Chondrocyte (in vitro differentiated cells): Measurements from ENCODE around the gene GRID2. TPM values are rescaled to one million over a fixed set of nuclear protein-coding genes. Genes with fewer than 3 reads are reported as not detected.

Experiments
- DNase-seq: peaks from one replicate; pipeline ENCODE4 v3.0.0; 2021; ENCODE audit warnings: mixed read lengths, low spot score
- H3K27ac Mint-ChIP-seq: one replicate; pipeline ENCODE4 v1.8.0; 2021; ENCODE audit warnings: mild to moderate bottlenecking, moderate library complexity, mixed read lengths; ENCODE audit not compliant: unreplicated experiment
- H3K27me3 Mint-ChIP-seq: 2 replicates; pipeline ENCODE4 v1.8.0; 2021; ENCODE audit warnings: low read depth, mixed read lengths
- H3K36me3 Mint-ChIP-seq: 2 replicates; pipeline ENCODE4 v1.8.0; 2021; ENCODE audit warnings: low read depth, mixed read lengths
- H3K4me1 Mint-ChIP-seq: 2 replicates; pipeline ENCODE4 v1.8.0; 2021; ENCODE audit warnings: low read depth, mild to moderate bottlenecking, mixed read lengths
- H3K4me3 Mint-ChIP-seq: one replicate; pipeline ENCODE4 v1.8.0; 2021; ENCODE audit warnings: mild to moderate bottlenecking, moderate library complexity, mixed read lengths; ENCODE audit not compliant: unreplicated experiment
- H3K9me3 Mint-ChIP-seq: 2 replicates; pipeline ENCODE4 v1.8.0; 2021; ENCODE audit warnings: low read depth, mixed read lengths
- total RNA-seq: library from RNA; stranded (reverse); gene quantifications from 3 replicates; pipeline ENCODE4 v1.2.1, GENCODE V29; 2021
- TF ChIP-seq, protein P1 (sequence below): fragments of 200-600 bp; sonication (generic); IDR thresholded peaks from 2 replicates; pipeline ENCODE4 v1.5.0; 2021; ENCODE audit warnings: antibody characterized with exemption, mild to moderate bottlenecking, moderate library complexity

Gene GRID2
- total RNA-seq, 1 donor from 2014 or later = not detected

DNA sequence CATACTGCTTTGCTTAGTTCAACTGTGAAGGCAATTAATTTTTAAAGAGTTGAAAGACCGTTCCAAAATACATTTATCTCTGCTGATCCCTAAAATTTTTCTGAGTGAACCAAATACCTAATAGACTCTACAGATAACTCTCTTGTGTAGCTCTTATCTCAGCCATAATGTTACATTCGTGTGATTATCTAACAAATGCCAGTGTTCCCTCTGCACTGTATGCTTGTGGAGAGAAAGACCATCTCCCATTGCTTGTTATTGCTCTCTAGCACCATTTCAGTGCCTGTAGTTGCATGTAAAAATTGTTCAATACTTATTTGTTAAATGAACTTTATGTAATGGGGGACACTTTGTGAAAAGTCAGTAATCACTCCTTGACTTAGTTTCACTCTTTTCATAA lies 1443.5 kb downstream of the GRID2 start:
- TF ChIP-seq, protein P1, sequence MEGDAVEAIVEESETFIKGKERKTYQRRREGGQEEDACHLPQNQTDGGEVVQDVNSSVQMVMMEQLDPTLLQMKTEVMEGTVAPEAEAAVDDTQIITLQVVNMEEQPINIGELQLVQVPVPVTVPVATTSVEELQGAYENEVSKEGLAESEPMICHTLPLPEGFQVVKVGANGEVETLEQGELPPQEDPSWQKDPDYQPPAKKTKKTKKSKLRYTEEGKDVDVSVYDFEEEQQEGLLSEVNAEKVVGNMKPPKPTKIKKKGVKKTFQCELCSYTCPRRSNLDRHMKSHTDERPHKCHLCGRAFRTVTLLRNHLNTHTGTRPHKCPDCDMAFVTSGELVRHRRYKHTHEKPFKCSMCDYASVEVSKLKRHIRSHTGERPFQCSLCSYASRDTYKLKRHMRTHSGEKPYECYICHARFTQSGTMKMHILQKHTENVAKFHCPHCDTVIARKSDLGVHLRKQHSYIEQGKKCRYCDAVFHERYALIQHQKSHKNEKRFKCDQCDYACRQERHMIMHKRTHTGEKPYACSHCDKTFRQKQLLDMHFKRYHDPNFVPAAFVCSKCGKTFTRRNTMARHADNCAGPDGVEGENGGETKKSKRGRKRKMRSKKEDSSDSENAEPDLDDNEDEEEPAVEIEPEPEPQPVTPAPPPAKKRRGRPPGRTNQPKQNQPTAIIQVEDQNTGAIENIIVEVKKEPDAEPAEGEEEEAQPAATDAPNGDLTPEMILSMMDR = no peak
- DNase-seq = no peak
- H3K4me1 Mint-ChIP-seq = no peaks in the 10 kb centered on the region
- H3K27me3 Mint-ChIP-seq = peaks cover 5% of the 10 kb centered on the region
- no peaks in the 10 kb centered on the region for H3K36me3 Mint-ChIP-seq
- H3K4me3 Mint-ChIP-seq = no peak overlapping the region
- H3K27ac Mint-ChIP-seq = no peak overlapping the region
- peaks cover 3% of the 10 kb centered on the region for H3K9me3 Mint-ChIP-seq

DNA sequence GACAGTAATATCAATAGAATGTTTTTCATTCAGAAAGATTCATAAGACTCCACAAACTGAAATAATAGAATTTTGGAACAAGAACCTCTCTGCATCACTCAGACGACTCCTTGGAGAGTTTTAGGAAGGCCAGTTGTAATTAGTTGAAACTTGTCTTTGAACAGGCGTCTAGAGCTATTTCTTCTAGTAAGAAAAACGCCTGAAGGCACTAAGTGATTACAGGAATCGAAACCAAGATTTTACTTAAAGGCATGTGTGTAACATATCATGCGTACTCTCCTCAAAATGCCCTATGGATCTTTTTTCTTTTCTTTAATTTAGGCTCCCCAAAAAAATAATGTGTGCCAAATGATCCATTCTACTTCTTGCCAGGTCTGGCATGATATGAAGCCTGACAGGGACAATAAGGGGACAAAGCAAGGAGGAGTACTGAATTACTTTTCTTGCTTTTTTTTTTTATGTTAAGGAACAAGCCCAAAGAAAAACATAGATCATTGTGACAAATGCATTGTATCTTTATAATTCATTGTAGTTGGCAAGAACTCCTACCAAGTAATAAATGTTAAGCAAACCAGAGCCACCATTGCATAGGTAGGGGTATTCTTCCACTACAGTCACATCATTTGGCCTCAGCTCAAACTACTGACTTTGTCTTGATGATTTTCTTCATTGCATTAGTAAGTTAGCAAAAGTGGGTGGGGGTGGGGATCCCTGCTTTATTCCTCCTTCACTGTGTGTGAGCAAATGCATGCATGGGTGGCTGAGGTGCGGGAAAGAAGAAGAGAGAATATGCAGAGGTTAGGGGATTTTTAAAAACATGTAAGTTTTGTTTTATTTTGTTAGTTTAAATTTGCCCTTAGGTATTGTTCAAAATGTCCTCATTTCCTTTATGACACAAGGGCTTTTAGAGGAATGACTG lies 1444.9 kb downstream of the GRID2 start:
- Mint-ChIP-seq H3K27ac (peak overlapping the region; percentile 34), H3K4me3 (no peak overlapping the region), H3K9me3 (no peaks in the 10 kb centered on the region), H3K36me3 (no peaks in the 10 kb centered on the region), H3K4me1 (no peaks in the 10 kb centered on the region), H3K27me3 (peaks cover 5% of the 10 kb centered on the region)
- no peak for DNase-seq
- TF ChIP-seq, protein P1 = no peak

DNA sequence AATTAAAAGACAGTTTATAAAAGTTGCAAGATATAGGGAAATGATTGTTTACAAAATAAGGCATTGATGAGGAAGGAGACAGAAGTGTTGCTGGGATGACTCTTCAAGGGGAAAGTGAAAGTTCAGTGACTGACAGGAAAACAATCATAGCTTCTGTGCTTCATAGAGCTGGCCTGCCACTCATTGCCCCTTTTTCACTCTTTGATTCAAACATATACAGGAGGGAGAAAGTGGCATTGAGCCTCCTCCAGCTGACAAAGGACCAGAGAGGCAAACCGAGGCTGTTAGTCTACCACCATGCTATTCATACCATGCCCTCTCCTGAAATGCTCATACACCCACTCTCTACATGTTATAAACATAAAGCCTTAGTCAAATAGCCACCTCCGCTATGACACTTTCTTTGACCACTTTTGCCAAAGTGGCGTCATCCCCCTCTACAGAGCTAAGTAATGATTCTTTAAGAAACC lies 1445.6 kb downstream of the GRID2 start:
- Mint-ChIP-seq H3K27ac (no peak overlapping the region), H3K9me3 (no peaks in the 10 kb centered on the region), H3K36me3 (no peaks in the 10 kb centered on the region), H3K4me3 (no peak overlapping the region), H3K27me3 (peaks cover 5% of the 10 kb centered on the region), H3K4me1 (no peaks in the 10 kb centered on the region)
- TF ChIP-seq, protein P1 = no peak
- DNase-seq = no peak

DNA sequence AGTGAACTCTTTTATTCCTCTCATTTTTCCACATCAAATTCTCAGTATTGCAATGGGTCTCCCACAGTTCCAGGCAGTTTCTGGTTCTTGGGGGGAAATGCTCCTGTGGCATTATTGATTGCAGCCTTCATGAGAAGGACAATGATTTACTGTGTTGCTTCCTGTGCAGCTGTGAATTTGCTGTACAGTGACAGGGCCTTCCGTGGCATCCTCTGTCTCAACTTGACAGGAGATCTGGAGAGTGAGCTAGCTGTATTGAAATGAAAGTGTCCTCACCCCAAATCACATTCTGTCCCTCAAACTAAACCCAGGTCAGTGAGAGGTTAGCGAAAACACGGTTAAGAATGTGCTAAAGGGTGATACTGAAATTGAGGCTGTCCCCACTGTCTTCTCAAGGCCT lies 1447.6 kb downstream of the GRID2 start:
- no peaks in the 10 kb centered on the region for H3K4me1 Mint-ChIP-seq
- TF ChIP-seq, protein P1 = no peak
- H3K4me3 Mint-ChIP-seq = no peak overlapping the region

DNA sequence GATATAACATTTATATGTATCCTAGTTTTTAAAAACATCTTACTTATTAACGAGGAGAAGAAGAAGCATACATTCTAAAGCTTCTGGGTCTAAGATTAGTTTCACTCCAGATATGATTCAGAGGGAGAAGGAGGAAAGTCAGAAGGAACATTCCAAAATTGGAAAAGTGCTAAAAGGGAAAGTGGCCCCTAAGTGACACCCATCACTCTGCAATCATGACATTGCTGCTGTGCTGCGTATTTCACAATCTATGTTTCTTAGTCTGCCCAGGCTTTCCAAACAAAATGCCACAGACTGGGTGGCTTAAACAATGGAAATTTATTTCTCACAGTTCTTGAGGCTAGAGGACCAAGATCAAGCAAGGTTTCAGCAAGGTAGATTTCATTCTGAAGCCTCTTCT lies 1452.3 kb downstream of the GRID2 start:
- no peaks in the 10 kb centered on the region for H3K9me3 Mint-ChIP-seq
- TF ChIP-seq, protein P1 = no peak
- H3K27ac Mint-ChIP-seq = no peak overlapping the region
- H3K36me3 Mint-ChIP-seq = no peaks in the 10 kb centered on the region
- peaks cover 5% of the 10 kb centered on the region for H3K27me3 Mint-ChIP-seq
- no peaks in the 10 kb centered on the region for H3K4me1 Mint-ChIP-seq
- no peak for DNase-seq
- no peak overlapping the region for H3K4me3 Mint-ChIP-seq

More for the DNA sequence above, 1447.6 kb downstream of the GRID2 start:
- Mint-ChIP-seq H3K36me3 (no peaks in the 10 kb centered on the region), H3K9me3 (no peaks in the 10 kb centered on the region), H3K27ac (no peak overlapping the region), H3K27me3 (peaks cover 5% of the 10 kb centered on the region)
- no peak for DNase-seq
